ENCODE measurements around the gene CYP19A1.

DNA sequence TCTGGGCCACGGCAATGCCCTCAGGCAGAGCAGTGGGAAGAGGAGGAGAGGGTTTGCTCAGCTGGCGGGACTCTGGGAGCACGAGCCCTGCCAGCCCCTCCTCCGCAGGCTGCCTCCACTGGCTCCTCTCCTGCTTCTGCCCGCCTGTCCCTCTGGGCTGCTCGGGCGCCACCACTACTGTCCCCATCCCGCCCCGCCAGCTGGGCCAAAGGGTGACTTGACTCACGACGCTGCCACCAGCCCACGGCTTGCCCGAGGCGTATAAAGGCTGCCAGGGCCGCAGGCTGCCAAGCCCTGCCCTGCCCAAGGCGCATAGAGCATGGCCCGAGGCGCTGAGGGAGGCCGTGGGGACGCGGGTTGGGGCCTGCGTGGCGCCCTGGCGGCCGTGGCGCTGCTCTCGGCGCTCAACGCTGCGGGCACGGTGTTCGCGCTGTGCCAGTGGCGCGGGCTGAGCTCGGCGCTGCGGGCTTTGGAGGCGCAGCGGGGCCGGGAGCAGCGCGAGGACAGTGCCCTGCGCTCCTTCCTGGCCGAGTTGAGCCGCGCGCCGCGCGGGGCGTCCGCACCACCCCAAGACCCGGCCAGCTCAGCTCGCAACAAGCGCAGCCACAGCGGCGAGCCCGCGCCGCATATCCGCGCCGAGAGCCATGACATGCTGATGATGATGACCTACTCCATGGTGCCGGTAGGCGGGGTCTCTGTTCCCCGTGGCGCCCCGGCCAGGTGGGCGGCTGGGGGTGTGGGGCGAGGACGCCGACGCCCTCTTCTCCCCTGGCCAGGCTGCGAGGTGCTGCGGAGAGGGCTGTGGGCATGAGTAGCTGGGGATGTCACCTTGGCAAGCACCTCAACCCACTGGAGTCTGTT is 3.2 kb upstream of the CYP19A1 start, which contains the start of gene GLDN:
- TF ChIP-seq, protein P1, sequence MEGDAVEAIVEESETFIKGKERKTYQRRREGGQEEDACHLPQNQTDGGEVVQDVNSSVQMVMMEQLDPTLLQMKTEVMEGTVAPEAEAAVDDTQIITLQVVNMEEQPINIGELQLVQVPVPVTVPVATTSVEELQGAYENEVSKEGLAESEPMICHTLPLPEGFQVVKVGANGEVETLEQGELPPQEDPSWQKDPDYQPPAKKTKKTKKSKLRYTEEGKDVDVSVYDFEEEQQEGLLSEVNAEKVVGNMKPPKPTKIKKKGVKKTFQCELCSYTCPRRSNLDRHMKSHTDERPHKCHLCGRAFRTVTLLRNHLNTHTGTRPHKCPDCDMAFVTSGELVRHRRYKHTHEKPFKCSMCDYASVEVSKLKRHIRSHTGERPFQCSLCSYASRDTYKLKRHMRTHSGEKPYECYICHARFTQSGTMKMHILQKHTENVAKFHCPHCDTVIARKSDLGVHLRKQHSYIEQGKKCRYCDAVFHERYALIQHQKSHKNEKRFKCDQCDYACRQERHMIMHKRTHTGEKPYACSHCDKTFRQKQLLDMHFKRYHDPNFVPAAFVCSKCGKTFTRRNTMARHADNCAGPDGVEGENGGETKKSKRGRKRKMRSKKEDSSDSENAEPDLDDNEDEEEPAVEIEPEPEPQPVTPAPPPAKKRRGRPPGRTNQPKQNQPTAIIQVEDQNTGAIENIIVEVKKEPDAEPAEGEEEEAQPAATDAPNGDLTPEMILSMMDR (IDR thresholded peaks at IDR 0.05): no peak
- TF ChIP-seq POLR2AphosphoS5 (IDR thresholded peaks at IDR 0.05; ENCODE audit: low read depth, low read length): no peak
- TF ChIP-seq, protein P2, sequence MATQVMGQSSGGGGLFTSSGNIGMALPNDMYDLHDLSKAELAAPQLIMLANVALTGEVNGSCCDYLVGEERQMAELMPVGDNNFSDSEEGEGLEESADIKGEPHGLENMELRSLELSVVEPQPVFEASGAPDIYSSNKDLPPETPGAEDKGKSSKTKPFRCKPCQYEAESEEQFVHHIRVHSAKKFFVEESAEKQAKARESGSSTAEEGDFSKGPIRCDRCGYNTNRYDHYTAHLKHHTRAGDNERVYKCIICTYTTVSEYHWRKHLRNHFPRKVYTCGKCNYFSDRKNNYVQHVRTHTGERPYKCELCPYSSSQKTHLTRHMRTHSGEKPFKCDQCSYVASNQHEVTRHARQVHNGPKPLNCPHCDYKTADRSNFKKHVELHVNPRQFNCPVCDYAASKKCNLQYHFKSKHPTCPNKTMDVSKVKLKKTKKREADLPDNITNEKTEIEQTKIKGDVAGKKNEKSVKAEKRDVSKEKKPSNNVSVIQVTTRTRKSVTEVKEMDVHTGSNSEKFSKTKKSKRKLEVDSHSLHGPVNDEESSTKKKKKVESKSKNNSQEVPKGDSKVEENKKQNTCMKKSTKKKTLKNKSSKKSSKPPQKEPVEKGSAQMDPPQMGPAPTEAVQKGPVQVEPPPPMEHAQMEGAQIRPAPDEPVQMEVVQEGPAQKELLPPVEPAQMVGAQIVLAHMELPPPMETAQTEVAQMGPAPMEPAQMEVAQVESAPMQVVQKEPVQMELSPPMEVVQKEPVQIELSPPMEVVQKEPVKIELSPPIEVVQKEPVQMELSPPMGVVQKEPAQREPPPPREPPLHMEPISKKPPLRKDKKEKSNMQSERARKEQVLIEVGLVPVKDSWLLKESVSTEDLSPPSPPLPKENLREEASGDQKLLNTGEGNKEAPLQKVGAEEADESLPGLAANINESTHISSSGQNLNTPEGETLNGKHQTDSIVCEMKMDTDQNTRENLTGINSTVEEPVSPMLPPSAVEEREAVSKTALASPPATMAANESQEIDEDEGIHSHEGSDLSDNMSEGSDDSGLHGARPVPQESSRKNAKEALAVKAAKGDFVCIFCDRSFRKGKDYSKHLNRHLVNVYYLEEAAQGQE (IDR thresholded peaks at IDR 0.05; ENCODE audit: insufficient read depth in 1 of 2, low read depth in 2 of 2, low read length in 1 of 2): no peak
